Measurements from ENCODE around the gene FBRSL1.
"Not testable (repeated sequence)": the region's sequence is repeated elsewhere in the genome, so short reads cannot be mapped to it uniquely, and the experiment has no call there.

The FBRSL1 gene

DNA sequence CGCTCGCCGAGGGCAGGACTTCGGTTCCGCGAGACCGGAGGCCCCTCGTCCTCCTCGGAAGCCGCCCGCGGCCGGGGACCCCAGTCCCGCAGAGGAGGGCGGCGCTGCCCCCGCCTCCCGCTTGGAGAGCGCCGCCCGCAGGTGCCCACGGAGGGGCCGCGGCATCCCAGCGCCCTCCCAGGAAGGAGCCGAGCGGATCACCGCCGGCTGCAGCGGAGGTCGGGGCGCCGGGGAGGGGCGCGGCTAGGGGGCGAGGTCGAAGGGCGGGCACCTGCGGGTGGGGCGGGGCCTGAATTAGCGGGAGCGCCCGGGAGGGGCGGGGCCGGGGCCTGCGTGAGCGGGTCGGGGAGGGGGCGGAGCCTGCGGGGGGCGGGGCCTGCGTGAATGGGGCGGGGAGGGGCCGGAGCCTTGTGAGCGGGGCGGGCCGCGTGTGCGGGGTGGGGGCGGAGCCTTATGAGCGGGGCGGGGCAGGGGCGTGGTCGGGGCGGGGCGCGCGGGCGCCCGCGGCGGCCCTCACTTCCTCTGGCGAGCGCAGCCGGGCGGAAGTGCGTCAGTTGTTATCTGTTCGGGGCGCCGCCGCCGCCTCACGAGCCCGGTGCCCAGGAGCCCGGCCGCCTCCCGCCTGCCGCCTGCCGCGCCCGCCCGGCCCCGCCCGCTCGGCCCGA is at the start of gene FBRSL1:
FBRSL1 (plus strand) TSS at position 550 of the 665 bp plus-strand sequence.
- DNase-seq: peak; percentile 88

DNA sequence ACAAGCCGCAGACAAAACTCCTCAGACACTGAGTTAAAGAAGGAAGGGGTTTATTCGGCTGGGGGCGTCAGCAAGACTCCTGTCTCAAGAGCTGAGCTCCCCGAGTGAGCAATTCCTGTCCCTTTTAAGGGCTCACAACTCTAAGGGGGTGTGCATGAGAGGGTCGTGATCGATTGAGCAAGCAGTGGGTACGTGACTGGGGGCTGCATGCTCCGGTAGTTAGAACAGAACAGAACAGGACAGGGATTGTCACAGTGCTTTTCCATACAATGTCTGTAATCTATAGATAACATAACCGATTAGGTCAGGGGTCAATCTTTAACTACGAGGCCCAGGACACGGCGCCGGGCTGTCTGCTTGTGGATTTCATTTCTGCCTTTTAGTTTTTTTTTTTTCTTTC is 49.5 kb upstream of the FBRSL1 start:
- DNase-seq: not testable (repeated sequence)

DNA sequence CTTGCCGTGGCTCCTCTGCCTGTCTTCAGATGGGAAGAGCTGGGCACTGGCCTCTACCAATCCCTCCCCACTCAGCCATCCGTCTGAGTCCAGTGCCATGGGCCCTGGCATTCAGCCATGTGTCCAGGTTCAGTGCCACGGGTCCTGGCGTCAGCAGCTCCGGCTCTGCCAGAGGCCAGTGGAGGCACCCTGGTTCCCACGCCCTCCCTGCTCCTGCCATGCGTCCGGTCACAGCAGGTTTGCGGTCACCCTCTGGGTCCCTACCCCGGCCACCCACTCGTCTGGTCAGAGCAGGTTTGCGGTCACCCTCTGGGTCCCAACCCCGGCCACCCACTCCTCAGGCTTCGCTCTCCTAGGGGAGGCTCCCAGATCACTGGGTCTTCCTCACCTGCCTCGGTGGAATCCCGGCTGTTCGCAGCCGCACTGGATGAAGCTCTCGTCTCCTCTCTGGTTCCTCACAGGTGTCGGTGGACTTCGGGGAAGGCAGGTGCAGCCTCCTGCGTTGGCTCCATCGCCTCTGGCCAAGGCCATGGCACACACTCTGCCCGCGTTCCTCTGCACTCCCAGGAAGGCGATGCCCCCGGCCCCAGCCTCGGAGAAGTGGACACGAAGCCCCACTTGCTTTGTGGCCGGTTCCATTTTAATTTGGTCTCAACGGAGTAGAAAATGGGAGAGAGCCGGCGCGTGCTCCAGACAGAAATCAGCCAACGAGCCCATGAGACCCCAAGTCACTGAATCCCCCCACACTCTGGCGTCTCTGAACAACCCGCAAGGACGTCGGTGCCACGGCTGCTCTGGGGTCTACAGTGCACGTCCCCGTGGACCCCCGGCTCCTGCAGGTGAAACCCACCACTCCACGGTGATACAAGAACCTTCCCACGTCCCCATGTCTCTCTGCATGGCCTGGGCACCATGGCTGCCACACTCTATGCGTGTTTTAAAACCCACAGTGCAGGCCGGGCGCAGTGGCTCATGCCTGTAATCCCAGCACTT is 47.8 kb upstream of the FBRSL1 start:
- no peak for DNase-seq

DNA sequence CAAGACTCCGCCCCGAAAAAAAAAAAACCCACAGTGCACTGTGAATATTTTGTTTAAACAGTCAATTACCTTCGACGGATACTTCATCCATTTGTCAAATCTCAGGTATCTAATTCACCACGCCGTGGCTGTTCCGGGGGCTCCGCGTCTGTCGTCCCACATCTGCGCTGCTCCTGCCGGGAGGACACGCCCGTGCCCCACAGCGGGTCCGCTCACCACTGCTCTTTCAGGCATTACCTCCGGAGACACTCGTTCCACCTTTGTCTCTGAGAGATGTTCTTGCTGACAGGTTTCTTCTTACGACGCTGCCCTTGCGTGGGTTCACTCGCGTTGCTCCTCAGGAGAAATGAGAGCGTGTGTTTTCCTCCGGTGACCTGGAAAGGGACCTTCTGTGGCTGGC is 46.9 kb upstream of the FBRSL1 start:
- DNase-seq: no peak

DNA sequence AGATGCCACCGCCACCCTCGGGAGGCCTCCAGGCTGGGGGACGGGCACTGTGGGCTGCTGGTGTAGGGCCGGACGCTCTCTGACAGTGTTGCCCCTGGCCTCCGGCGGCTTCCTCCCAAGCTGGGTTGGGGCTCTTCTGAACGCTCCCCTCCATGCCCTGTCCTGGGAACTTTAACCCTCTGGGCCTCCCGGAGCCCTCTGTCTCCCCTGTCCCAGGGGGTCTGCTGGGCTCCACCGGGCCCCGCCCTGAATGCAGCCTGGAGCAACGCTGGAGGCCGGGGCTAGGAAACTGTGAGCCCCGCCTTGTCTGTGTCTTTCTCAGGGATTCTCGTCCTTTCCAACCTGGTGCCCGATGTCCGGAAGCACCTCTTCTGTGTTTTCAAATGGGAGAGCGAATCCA is 45.7 kb upstream of the FBRSL1 start:
- no peak for DNase-seq

DNA sequence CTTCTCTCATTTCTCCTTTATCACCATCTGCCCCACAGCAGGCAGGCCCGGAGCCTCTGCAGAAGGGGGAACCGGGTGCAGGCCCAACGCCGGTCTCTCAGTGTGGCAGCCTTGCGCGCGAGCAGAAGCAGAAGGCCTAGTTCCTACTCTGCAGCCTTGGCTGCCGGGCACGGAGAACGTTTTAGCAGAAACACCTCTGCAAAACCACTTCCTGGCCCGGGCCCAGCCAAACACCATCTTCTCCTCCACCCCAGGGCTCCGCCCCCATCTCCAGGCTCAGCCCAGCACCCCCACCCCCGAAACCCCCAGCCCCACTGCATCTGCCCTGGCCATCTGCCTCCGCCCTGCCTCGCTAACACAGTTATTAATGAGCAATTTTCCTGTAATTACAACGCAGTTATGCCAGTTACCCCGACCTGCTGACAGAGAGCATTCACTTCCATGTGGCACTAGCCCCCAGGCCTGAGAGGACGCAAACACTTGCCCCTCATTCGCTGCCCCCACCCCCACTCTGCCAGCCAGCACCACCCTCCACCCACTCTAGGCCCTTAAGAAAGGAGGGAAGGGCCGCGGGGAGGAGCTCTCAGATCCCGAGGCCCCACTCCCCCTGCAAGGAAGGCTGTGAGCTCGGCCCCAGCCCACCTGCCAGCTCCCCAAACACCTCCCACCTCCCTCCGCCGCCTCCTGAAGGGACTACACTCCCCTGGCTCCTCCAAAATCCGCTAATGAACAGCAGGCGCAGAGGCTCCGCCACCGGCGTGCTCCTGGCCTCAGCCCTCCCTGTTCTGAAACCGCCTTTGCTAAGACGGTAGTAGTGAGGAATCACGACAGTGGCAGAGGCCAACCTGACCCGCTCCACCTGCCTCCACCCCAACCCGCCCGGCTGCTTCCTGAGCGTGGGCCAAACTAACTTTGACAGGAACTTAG is 44.7 kb upstream of the FBRSL1 start:
- DNase-seq: peak; percentile 52

DNA sequence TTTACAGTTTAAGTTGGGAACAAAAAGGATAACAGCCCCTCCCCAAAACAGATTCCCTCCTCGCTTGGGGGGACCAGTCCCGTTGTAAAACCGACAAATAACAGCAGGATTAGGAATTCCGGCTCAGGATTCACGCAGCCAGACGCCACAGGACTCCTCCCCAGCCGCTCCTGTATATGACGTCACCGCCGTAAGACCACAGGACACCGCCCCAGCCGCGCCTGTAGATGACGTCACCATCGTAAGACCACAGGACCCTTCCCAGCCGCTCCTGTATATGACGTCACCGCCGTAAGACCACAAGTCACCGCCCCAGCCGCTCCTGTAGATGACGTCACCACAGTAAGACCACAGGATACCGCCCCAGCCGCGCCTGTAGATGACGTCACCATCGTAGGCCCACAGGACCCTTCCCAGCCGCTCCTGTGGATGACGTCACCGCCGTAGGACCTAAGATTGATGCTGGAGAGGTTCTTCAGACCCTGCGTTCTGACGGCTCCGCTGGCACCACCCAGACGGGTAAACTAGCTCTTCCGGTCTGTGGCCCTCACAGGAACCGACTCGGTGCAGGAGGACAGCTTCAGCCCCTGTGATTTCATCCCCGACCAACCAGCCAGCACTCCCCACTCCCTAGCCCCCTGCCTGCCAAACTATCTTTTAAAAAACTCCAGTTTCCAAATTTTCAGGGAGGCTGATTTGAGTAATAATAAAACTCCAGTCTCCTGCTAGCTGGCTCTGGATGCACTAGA is 43.9 kb upstream of the FBRSL1 start:
- DNase-seq: peak; percentile 93

DNA sequence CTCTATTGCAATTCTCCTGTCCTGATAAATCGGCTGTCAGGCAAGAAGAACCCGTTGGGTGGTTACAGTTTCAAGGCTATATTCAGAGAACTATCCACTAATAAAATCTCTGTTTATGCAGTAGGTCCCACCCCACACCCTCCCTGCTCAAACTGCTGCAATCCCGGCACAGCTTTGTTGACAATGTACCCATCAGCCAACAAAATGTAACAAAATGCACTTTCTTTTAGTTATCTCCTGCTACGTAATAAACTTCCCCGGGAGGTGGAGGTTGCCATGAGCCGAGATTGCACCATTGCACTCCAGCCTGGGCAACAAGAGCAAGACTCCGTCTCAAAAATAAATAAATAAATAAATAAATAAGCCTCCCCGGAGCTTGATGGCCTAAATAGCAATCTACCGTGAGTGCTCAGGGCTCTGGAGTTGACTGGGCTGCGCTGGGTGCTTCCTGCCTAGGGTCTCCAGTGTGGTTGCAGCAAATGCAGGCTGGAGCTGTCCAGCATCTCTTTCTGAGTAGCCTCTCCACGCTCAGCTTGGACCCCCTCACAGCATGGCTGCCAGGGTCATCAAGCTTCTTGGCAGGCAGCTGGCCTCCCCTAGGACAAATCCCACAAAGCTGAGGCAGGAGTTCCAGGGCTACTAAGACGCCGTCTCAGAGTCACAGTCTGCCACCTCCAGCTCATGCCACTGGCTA is 43.2 kb upstream of the FBRSL1 start:
- no peak for DNase-seq

DNA sequence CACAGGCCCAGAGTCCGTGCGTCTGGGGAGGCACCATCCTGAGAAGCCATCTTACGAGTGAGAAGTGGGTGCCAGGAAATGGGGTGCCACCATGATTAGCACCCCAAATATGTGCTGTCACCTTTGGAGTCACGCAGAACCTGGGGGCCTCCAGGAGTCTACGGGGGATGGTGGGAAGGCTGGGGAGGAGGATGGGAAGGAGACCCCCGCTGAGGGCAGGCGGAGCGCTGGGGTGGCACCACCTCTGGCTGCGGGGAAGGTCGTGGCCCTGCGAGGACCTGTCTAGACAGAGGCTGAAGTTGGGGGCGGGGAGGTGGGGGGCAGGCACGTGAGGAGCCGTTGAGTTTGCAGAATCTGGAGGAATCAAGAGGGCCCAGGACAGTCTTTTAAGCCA is 42.6 kb upstream of the FBRSL1 start:
- no peak for DNase-seq

DNA sequence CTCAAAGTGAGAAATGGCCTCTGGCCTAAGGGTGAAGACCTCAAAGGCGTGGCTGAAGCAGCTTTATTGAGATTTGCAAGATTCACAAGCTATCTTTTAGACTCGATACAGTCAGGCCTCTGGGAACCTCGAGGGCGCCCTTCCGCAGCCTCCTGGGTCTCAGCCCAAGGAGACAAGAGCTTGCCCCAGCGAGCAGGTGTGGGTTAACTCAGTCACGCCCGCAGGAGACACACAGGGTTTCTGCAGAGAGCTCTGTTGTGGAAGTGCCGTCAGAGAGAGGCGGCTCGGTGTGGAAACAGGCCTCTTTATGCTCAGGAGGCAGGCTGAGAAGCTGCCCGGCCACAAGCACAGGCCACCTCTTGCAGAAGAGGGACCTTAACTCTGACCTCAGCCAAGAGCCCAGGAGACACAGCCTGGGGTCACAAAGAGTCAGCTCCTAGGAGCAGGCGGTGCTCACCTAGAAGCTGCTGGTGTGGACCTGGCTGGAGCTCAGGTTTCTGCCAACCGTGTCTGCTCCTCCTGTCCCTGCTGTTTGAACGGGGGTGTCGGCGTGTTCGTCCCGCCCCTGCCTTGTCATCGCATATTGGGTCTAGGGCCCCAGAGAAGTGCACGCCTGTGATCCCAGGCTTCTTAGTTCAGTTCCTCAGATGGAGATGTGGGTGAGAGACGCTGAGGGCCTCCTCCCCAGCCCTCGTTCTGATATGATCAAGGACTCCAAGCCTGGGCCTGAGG is 42.1 kb upstream of the FBRSL1 start:
- no peak for DNase-seq

DNA sequence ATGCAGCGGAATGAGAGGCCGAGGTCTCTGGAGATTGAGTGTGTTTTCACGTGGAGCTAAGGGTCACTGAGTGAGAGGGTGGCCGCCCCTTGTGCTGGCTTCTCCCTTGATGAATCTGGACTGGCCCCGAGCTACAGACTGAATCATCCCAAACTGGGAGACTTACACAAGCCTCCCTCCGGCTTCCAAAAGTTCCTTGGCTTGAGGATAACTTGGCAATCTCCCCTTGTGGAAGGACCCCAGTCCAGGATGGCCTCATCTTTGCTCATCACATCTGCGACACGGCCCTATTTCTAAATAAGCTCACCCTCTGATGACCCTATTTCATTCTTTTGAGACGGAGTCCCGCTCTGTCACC is 41.5 kb upstream of the FBRSL1 start:
- DNase-seq: no peak

DNA sequence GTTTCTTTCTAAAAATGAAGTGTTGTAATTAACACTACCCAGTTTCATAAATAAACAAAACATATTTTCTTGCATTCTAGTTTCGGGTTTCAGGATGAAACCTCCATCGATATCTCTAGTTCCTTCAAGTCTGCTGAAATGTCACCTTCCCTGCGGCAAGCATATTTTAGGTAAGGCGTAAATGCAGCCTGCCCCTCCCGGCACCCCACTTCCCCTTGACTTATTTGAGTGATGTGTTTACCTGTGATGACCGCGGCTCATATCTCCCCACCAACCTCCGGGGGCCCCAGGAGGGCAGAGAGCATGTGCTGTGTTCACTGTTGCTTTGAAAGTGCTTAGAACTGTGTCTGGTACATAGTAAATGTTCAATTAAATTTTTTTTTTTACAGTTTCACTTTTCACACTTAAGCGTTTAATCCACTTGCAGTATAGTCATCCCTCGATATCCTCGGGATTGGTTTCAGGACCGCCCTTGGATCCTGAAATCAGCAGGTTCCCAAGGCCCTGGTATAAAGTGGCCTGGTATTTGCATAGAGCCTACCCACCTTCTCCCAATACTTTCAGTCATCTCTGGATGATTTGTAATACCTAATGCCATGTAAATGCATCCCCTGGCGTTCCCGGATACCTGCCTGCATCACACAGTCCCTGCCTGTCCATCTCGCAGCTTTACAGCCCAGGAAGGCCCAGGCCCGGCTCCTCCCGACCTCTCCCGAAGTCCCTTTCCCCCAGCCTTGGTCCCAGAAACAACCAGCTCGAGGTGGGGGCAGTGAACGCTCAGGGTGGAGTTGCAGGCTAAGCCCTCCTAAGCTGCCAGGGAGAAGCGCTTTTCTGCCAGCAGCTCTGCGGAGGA is 40.2 kb upstream of the FBRSL1 start:
- DNase-seq: no peak

DNA sequence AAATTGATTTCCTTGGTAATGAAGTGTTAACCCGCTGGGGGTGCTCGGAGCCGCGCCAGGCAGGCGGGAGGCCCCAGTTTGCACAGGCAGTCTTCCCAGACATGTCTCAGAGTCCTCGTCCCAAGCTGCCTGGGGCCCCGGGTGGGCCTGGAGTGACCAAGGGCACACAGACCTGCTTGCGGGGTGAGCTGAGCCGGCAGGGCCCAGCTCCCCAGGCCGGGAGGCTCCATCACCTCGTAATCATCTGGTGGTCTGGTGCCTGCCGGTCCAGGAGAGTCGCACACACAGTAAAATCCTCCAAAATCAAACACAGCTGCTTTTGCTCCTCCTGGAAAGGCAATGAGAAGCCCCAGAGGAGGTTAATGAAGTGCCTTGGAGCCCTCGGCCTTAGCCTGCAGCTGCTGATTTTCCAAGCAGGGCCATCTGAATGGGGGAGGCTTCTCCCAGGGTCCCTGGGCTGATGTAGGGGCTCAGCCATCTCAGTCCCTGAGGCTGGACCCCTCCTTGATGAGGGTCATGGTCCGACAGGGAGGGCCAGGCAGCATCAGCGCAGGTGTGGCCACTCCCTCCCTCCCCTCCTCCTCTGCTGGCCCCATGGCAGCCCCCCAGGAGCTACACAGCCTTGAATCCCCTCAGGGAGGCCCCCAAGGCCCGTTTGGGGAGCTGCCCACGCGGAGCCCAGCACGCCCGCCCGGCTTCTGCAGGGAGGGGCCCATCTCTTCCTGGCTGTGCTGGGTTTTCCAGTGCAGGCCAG is 39.4 kb upstream of the FBRSL1 start:
- no peak for DNase-seq

DNA sequence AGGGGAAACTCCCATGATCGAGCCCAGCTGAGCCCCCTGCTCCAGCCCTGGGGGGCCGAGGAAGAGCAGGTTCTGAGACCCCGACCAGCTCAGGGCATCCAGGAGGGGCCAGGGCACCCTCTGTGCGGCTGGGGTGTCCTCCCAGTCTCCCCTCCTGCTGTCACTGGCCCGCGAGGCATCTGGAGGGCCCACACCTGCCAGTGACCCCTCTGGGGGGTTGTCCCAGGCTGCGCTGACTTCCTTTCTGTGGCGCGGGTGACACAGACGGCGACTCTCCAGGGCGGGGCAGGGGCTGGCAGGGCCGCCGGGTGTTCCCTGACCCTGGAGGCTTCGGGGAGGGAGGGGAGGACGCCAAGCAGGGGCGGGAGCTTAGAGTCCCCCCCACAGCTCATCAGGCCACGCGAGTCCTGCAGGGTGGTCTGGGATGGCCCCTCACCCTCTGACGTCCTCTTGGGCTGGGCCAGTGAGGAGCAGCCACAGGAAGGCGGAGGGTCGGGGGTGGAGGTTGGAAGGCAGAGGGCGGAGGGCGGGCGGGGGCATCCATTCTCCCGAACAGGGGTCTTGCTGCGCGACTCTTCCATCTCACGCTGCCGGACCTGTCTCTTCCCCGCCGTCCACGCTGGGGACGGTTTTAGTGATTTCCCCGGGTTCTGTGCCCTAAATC is 38.6 kb upstream of the FBRSL1 start:
- DNase-seq: no peak

DNA sequence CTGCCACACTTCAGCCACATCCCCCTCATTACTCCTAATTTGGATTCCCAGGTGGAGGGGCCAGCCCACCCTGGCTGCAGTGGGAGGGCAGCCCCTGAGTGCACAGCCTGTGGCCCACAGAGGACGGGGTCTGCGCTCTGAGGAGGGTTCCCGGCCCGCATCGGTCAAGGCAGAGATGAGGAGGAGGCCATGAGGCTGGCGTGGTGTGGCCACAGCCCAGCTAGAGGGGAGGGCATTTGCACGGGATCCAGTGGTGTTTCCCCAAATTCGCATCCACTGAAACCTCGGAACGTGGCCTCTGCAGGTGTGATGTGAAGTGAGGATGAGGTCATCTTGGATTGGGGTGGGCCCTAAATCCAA is 38.1 kb upstream of the FBRSL1 start:
- DNase-seq: no peak

DNA sequence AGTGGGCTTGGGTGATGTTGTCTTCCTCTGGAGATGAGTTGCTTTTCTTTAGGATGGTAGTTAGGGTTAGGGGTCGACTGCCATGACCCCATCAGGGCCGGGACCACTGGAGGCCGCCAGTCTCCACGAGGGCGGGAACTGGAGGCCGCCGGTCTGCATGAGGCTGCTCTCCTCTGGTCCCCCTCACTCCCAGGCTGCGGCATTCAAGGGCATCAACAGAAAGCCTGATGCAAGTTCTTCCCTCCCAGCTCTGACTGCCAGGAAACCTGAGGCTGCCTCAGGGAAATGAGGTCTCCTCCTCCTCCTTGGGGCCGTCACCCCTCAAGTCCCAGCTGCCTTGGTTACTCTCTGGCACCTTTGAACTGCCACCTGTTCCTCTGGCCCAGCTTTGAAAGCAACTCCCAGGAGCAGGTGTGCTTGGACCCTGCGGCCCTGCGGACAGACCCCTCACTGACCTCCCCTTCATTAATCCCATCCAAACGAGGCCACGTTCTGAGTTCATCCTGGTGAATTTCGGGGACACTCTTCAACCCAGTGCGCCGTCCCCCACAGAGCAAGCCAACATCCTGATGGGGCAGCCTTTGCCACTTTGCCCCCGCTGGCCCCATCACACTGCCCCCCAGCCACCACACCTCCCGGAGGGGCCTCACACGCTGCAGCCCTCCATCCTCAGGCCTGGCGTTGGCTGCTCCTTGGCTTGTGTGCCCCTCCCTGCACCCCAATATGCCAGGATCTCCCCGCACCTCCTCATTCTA is 37.2 kb upstream of the FBRSL1 start:
- DNase-seq: no peak

DNA sequence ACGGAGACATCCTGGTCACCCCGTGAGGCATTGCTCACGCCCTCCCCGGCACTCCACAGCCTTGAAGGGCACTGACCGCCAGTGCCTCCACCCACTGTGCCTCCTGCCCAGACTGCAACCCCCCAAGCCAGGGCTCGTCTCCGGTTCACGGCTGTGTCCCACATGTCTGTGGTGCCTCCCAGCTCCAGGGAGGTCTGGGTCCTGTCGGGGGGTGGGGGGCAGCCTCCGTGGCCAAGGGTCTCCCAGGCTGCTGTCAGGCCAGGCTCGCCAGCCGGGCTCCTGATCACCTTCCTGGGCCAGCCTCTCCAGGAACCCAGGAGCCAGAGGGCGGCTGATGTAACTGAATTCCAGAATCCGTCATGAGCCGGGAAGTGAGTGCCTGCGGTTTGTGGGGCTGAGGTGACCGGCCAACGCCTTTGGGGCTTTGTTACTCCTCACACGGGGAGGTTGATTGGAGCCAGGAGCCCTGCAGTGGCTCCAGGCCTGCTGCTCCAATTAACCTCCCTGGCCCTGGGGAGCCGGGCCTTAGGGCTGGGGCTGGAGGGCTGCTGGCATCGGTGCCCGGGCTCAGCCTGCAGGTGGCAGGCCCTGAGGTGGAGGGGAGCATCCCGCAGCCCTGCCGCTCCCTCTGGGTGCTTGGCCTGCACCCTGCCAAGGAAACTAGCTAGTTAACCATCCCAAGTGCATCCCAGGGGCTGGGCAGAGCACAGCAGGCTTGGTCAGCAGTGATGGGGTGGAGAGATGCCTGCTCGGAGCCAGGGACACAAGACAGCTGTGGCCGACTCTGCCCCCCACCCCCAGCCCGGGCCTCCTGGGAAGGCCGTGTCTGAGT is 36.4 kb upstream of the FBRSL1 start:
- DNase-seq: no peak
